Neuronal stem cell (in vitro differentiated cells): Measurements from ENCODE around the gene KCTD15.

Experiments used
- DNase-seq: peaks from one replicate; pipeline ENCODE4 v3.0.0-alpha.2; 2013; ENCODE audit warnings: low spot score
- H2AFZ ChIP-seq: one replicate; pipeline ENCODE4 v1.6.1; 2013; ENCODE audit warnings: mild to moderate bottlenecking, low read length, inconsistent platforms
- H2AK5ac ChIP-seq: 2 replicates; pipeline ENCODE4 v1.6.1; 2013; ENCODE audit warnings: low read depth, mild to moderate bottlenecking, inconsistent platforms, low read length, moderate library complexity, mixed read lengths
- H2BK120ac ChIP-seq: 2 replicates; pipeline ENCODE4 v1.6.1; 2013; ENCODE audit warnings: low read depth, mild to moderate bottlenecking, inconsistent platforms, low read length, moderate library complexity, mixed read lengths
- H2BK12ac ChIP-seq: one replicate; pipeline ENCODE4 v1.6.1; 2013; ENCODE audit warnings: low read length, inconsistent platforms
- H2BK15ac ChIP-seq: 2 replicates; pipeline ENCODE4 v1.6.1; 2013; ENCODE audit warnings: mild to moderate bottlenecking, low read length, inconsistent platforms, mixed read lengths
- H2BK5ac ChIP-seq: one replicate; pipeline ENCODE4 v1.6.1; 2013; ENCODE audit warnings: inconsistent platforms, mild to moderate bottlenecking, low read length, moderate library complexity
- H3K14ac ChIP-seq: one replicate; pipeline ENCODE4 v1.6.1; 2013; ENCODE audit warnings: low read length, inconsistent platforms
- H3K18ac ChIP-seq: 2 replicates; pipeline ENCODE4 v1.6.1; 2013; ENCODE audit warnings: low read length, inconsistent platforms
- H3K23ac ChIP-seq: 2 replicates; pipeline ENCODE4 v1.6.1; 2013; ENCODE audit warnings: low read depth, mild to moderate bottlenecking, mixed read lengths, low read length, inconsistent platforms; ENCODE audit not compliant: poor library complexity
- H3K27ac ChIP-seq: replicated peaks from 3 replicates; pipeline ENCODE4 v1.5.1; 2013; ENCODE audit warnings: low read length, inconsistent platforms
- H3K27me3 ChIP-seq, 3 experiments: 2 replicates each; pipeline ENCODE4 v1.6.1; 2013; ENCODE audit warnings: low read length in 3 of 3, mild to moderate bottlenecking in 2 of 3, inconsistent platforms in 1 of 3, low read depth in 1 of 3, mixed read lengths in 1 of 3, moderate library complexity in 1 of 3; ENCODE audit not compliant: control insufficient read depth in 3 of 3, insufficient read depth in 3 of 3
- H3K36me3 ChIP-seq, 2 donors: replicated peaks in 1 of 2; 2 replicates each; pipeline ENCODE4 v1.6.1; 2013; ENCODE audit warnings: low read length in 2 of 2; ENCODE audit not compliant: control insufficient read depth in 2 of 2, insufficient read depth in 2 of 2
- H3K4ac ChIP-seq: 2 replicates; pipeline ENCODE4 v1.6.1; 2013; ENCODE audit warnings: inconsistent platforms, mild to moderate bottlenecking, low read length, moderate library complexity
- H3K4me1 ChIP-seq, 2 donors: 1 replicate in 1 of 2; 2 replicates in 1 of 2; pipeline ENCODE4 v1.6.1; 2013; ENCODE audit warnings: low read length in 2 of 2, low read depth in 1 of 2; ENCODE audit not compliant: control insufficient read depth in 2 of 2, insufficient read depth in 1 of 2
- H3K4me2 ChIP-seq: one replicate; pipeline ENCODE4 v1.6.1; 2013; ENCODE audit warnings: mild to moderate bottlenecking, low read length, inconsistent platforms; ENCODE audit not compliant: insufficient read depth, poor library complexity, severe bottlenecking
- H3K4me3 ChIP-seq, 2 donors: 2 replicates each; pipeline ENCODE4 v1.5.1; 2013; ENCODE audit warnings: low read length in 2 of 2, mild to moderate bottlenecking in 2 of 2, inconsistent platforms in 1 of 2, moderate library complexity in 1 of 2
- H3K79me1 ChIP-seq: one replicate; pipeline ENCODE4 v1.6.1; 2013; ENCODE audit warnings: low read depth, mild to moderate bottlenecking, inconsistent platforms, low read length, moderate library complexity
- H3K9ac ChIP-seq: one replicate; pipeline ENCODE4 v1.6.1; 2013; ENCODE audit warnings: mild to moderate bottlenecking, low read depth, low read length, inconsistent platforms; ENCODE audit not compliant: poor library complexity
- H3K9me3 ChIP-seq, 2 donors: replicated peaks in 1 of 2; 2 replicates each; pipeline versions ENCODE3 to v1.6.1; 2013; ENCODE audit warnings: low read length in 2 of 2, mild to moderate bottlenecking in 2 of 2, inconsistent platforms in 1 of 2, low read depth in 1 of 2, mixed read lengths in 1 of 2, moderate library complexity in 1 of 2; ENCODE audit not compliant: control insufficient read depth in 2 of 2, insufficient read depth in 1 of 2
- H4K8ac ChIP-seq: one replicate; pipeline ENCODE4 v1.6.1; 2013; ENCODE audit warnings: low read depth, mild to moderate bottlenecking, inconsistent platforms, low read length, moderate library complexity
- H4K91ac ChIP-seq: one replicate; pipeline ENCODE4 v1.6.1; 2013; ENCODE audit warnings: low read length, low read depth, mild to moderate bottlenecking, inconsistent platforms; ENCODE audit not compliant: poor library complexity
- WGBS, 2 donors: extraction: QIAGEN DNeasy Blood & Tissue Kit; methylation state at CpG; one replicate each; pipeline ENCODE4 v1.1.7; 2013; ENCODE audit warnings: missing lambda C conversion rate in 2 of 2, mixed read lengths in 1 of 2; ENCODE audit not compliant: insufficient read length in 2 of 2, insufficient replicate concordance in 1 of 2; ENCODE audit errors: extremely low coverage in 2 of 2; 5-methylcytosine and 5-hydroxymethylcytosine counted together

The KCTD15 gene

GRCh38 chr19:33840783-33841182 lies 44.1 kb downstream of the KCTD15 start:
- no peaks in the 10 kb centered on the region for H3K4me1 ChIP-seq
- H2BK15ac ChIP-seq: no peak overlapping the region
- H3K27me3 ChIP-seq: peaks cover 0 to 11% (median 0%) of the 10 kb centered on the region in 3 experiments
- H3K4me2 ChIP-seq: no peak overlapping the region
- no peak overlapping the region for H4K8ac ChIP-seq
- H3K4ac ChIP-seq: no peak overlapping the region
- H2BK120ac ChIP-seq: no peak overlapping the region
- H2AK5ac ChIP-seq: no peak overlapping the region
- H3K9ac ChIP-seq: no peak overlapping the region
- H2BK12ac ChIP-seq: no peak overlapping the region
- no peak overlapping the region for H2BK5ac ChIP-seq
- no peaks in the 10 kb centered on the region for H3K36me3 ChIP-seq
- no peaks in the 10 kb centered on the region for H3K9me3 ChIP-seq
- H3K23ac ChIP-seq: no peak overlapping the region
- H3K4me3 ChIP-seq: no peak overlapping the region
- DNase-seq: no peak
- H3K79me1 ChIP-seq: no peaks in the 10 kb centered on the region
- no CpG with 5 or more reads among the region's 4 CpGs for WGBS, 2 donors
- no peak overlapping the region for H4K91ac ChIP-seq
- no peak overlapping the region for H3K14ac ChIP-seq
- no peak overlapping the region for H2AFZ ChIP-seq
- H3K18ac ChIP-seq: no peak overlapping the region
- H3K27ac ChIP-seq: no peak overlapping the region

- Histone ChIP-seq H3K4me2 (no peak overlapping the region), H2AK5ac (no peak overlapping the region), H3K4ac (no peak overlapping the region), H3K4me1 (no peaks in the 10 kb centered on the region), H2BK15ac (no peak overlapping the region), H3K14ac (no peak overlapping the region), H3K9me3 (no peaks in the 10 kb centered on the region), H3K27me3 (peaks cover 0 to 11% (median 0%) of the 10 kb centered on the region in 3 experiments), H3K36me3 (no peaks in the 10 kb centered on the region), H2BK12ac (no peak overlapping the region), H4K91ac (no peak overlapping the region), H2AFZ (no peak overlapping the region), H2BK5ac (no peak overlapping the region), H3K4me3 (no peak overlapping the region), H4K8ac (no peak overlapping the region), H3K18ac (peak overlapping the region; percentile 13), H2BK120ac (no peak overlapping the region), H3K79me1 (no peaks in the 10 kb centered on the region), H3K9ac (no peak overlapping the region), H3K23ac (no peak overlapping the region), H3K27ac (no peak overlapping the region)
- no peak for DNase-seq
- no CpG with 5 or more reads among the region's 5 CpGs for WGBS, 2 donors
Observed at GRCh38 chr19:33841685-33842084, 45.0 kb downstream of the KCTD15 start.

- H3K27me3 ChIP-seq: peaks cover 0 to 11% (median 0%) of the 10 kb centered on the region in 3 experiments
- no peak overlapping the region for H2BK120ac ChIP-seq
- no peaks in the 10 kb centered on the region for H3K4me1 ChIP-seq
- no peak overlapping the region for H2BK5ac ChIP-seq
- DNase-seq: no peak
- H2AK5ac ChIP-seq: no peak overlapping the region
- H3K4me2 ChIP-seq: no peak overlapping the region
- no peak overlapping the region for H3K4me3 ChIP-seq
- no peak overlapping the region for H3K14ac ChIP-seq
- no peak overlapping the region for H3K23ac ChIP-seq
- H4K8ac ChIP-seq: no peak overlapping the region
- H3K9me3 ChIP-seq: no peaks in the 10 kb centered on the region
- H3K36me3 ChIP-seq: no peaks in the 10 kb centered on the region
- no peak overlapping the region for H2AFZ ChIP-seq
- H3K4ac ChIP-seq: no peak overlapping the region
- no peaks in the 10 kb centered on the region for H3K79me1 ChIP-seq
- no peak overlapping the region for H2BK15ac ChIP-seq
- no peak overlapping the region for H3K9ac ChIP-seq
- H3K18ac ChIP-seq: no peak overlapping the region
- no peak overlapping the region for H4K91ac ChIP-seq
- no CpG with 5 or more reads among the region's 3 CpGs for WGBS, 2 donors
- no peak overlapping the region for H2BK12ac ChIP-seq
- no peak overlapping the region for H3K27ac ChIP-seq
Observed at GRCh38 chr19:33844478-33844877, 47.8 kb downstream of the KCTD15 start.

- Histone ChIP-seq H3K4me3 (no peak overlapping the region), H3K9me3 (peaks cover 0 to 2% of the 10 kb centered on the region in 2 donors), H3K27me3 (peaks cover 0 to 11% (median 0%) of the 10 kb centered on the region in 3 experiments), H4K91ac (no peak overlapping the region), H3K18ac (no peak overlapping the region), H2BK120ac (no peak overlapping the region), H3K79me1 (no peaks in the 10 kb centered on the region), H4K8ac (no peak overlapping the region), H3K27ac (no peak overlapping the region), H2AFZ (no peak overlapping the region), H2BK12ac (no peak overlapping the region), H2AK5ac (no peak overlapping the region), H3K4ac (no peak overlapping the region), H3K4me1 (no peaks in the 10 kb centered on the region), H3K4me2 (no peak overlapping the region), H2BK15ac (no peak overlapping the region), H3K36me3 (no peaks in the 10 kb centered on the region), H3K9ac (no peak overlapping the region), H3K14ac (no peak overlapping the region), H2BK5ac (no peak overlapping the region), H3K23ac (no peak overlapping the region)
- no peak for DNase-seq
- WGBS, 2 donors: no CpG with 5 or more reads among the region's 2 CpGs
Observed at GRCh38 chr19:33845498-33845897, 48.8 kb downstream of the KCTD15 start.
